Panc1 (cell line): ENCODE results near the gene LRRC8B. TPM values are rescaled to one million over a fixed set of nuclear protein-coding genes. Genes with fewer than 3 reads are reported as not detected.
"Not testable (repeated sequence)": the region's sequence is repeated elsewhere in the genome, so short reads cannot be mapped to it uniquely, and the experiment has no call there.

ENCODE experiments used
- ATAC-seq: fragments of 200-7000 bp; cut with Tn5 transposase; 2 replicates; pipeline ENCODE4 v1.9.1; 2020; ENCODE audit warnings: mild to moderate bottlenecking, moderate library complexity
- BruUV-seq: library from RNA; stranded (reverse); fragments of 400-500 nt; replicated peaks from 2 replicates; lab custom pipeline; 2021; lab: Mats Ljungman, UMichigan
- CTCF ChIA-PET: fragments of 300-600 bp; sonication (Branson Sonifier 250); formaldehyde crosslinking; loops from one replicate; lab custom pipeline; 2022; ENCODE audit warnings: antibody characterized with exemption; lab: Charles Lee
- POLR2A ChIA-PET: fragments of 300-600 bp; sonication (Branson Sonifier 250); formaldehyde crosslinking; loops from one replicate; lab custom pipeline; 2022; ENCODE audit warnings: antibody characterized with exemption; lab: Charles Lee
- DNase-seq: peaks from one replicate; pipeline ENCODE4 v3.0.0-alpha.2; 2010; ENCODE audit warnings: low read depth, low spot score
- H3K27ac ChIP-seq: 2 replicates; pipeline ENCODE4 v1.5.1; 2011; ENCODE audit warnings: mild to moderate bottlenecking, low read length, inconsistent platforms
- H3K27me3 ChIP-seq: fragments of 200-500 bp; sonication (Bioruptor generic); 2 replicates; pipeline ENCODE4 v1.6.0; 2014; ENCODE audit warnings: low read length, inconsistent platforms; ENCODE audit not compliant: control insufficient read depth, insufficient read depth
- H3K36me3 ChIP-seq: fragments of 200-500 bp; sonication (Bioruptor generic); 2 replicates; pipeline ENCODE4 v1.5.1; 2014; ENCODE audit warnings: inconsistent platforms, mild to moderate bottlenecking, low read length, moderate library complexity; ENCODE audit not compliant: control insufficient read depth, insufficient read depth
- H3K4me1 ChIP-seq: 2 replicates; pipeline ENCODE4 v1.5.1; 2011; ENCODE audit warnings: inconsistent platforms, mild to moderate bottlenecking, low read length, moderate library complexity; ENCODE audit not compliant: control insufficient read depth, insufficient read depth
- H3K4me3 ChIP-seq, 2 experiments: 2 replicates each; pipeline ENCODE4 v1.5.1; 2011 to 2012; ENCODE audit warnings: low read depth in 2 of 2, low read length in 2 of 2, mild to moderate bottlenecking in 2 of 2, inconsistent platforms in 1 of 2, moderate library complexity in 1 of 2
- H3K9me3 ChIP-seq: fragments of 200-500 bp; sonication (Bioruptor generic); 2 replicates; pipeline ENCODE4 v1.5.1; 2014; ENCODE audit warnings: low read depth, mild to moderate bottlenecking, inconsistent platforms, low read length, moderate library complexity; ENCODE audit not compliant: control insufficient read depth, insufficient read depth
- POLR2AphosphoS5 ChIP-seq: IDR thresholded peaks from 2 replicates; pipeline ENCODE4 v1.6.1; 2012; ENCODE audit warnings: mild to moderate bottlenecking, low read depth, low read length, moderate library complexity
- SIN3A ChIP-seq: IDR thresholded peaks from 2 replicates; pipeline ENCODE4 v1.6.1; 2012; ENCODE audit warnings: low read depth, mild to moderate bottlenecking, low read length, moderate library complexity, borderline replicate concordance; ENCODE audit not compliant: insufficient read depth
- TCF7L2 ChIP-seq: IDR thresholded peaks from 2 replicates; pipeline ENCODE4 v1.6.1; 2011; ENCODE audit warnings: mild to moderate bottlenecking, low read depth, low read length, inconsistent platforms
- in situ Hi-C: cut with HindIII; loops from 2 replicates; pipeline ENCODE4 v1.10.0; 2016; ENCODE audit warnings: low sequenced_read_pairs, low pct_unique_long_range_greater_than_20kb
- intact Hi-C: fragments of 100-400 bp; cut with micrococcal nuclease; formaldehyde crosslinking; loops from one replicate; pipeline ENCODE4 v1.10.0; 2022; ENCODE audit not compliant: unreplicated experiment
- total RNA-seq: library from RNA; stranded (reverse); gene quantifications from one replicate; pipeline ENCODE4 v1.2.1, GENCODE V29; 2021; ENCODE audit not compliant: unreplicated experiment
- TF ChIP-seq, protein P1 (sequence below): fragments of 450-650 bp; IDR thresholded peaks from 2 replicates; pipeline ENCODE4 v1.5.1; 2017; ENCODE audit warnings: mild to moderate bottlenecking
- TF ChIP-seq, protein P2 (sequence below), 2 experiments: IDR thresholded peaks; 2 replicates each; pipeline ENCODE4 v1.6.1; 2011 to 2012; ENCODE audit warnings: low read depth in 2 of 2, control low read depth in 1 of 2, low read length in 1 of 2, mild to moderate bottlenecking in 1 of 2, moderate library complexity in 1 of 2; ENCODE audit not compliant: insufficient read depth in 1 of 2

Gene LRRC8B
- total RNA-seq, 1 experiment from 2014 or later = 27.3 TPM

DNA sequence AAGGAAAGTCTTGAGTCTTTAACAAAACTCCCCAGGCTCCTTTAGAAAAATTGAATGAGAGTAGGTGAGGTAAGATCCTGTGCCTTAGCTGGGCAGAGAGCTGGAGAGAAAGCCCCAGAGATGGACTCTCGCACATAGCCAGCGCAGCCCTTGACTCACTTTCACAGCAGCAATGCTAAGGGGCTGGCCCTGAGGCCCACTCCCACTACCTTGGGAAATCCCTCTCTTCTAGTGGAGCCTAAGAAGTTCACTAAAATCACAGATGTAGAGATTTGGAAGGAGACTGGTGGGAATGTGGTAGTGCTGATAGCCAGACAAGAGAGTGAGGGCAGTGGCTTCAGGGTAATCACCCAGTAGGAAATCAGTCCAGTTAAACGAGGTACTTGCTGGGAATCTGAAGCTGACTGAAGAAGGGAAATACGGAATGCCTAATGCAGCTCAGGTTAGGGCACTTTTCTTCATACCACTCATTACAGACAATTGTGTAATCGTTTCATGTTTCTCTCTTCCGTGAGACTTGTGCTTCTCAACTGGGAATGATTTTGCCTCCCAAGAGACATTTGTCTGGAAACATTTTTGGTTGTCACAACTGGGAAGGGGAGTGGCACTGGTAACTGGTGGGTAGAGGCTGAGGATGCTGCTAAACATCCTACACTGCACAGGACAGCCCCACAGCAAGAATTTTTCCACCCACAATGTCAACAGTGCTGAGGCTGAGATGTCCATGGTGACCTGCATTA lies 65.9 kb downstream of the LRRC8B start:
- ChIA-PET CTCF (interaction anchor here (0.6 kb wide), 1 partner anchor 526 kb away, joined by 8 read pairs; no protein-coding TSS in a partner anchor), POLR2A (no interaction called here)
- in situ Hi-C loops (no loop called here), intact Hi-C loops (no loop called here)
- Histone ChIP-seq H3K27ac (no peak overlapping the region), H3K27me3 (no peaks in the 10 kb centered on the region), H3K4me3 (no peak overlapping the region), H3K36me3 (no peaks in the 10 kb centered on the region), H3K4me1 (peaks cover 3% of the 10 kb centered on the region; the same call in 1 of the 2 replicates), H3K9me3 (no peaks in the 10 kb centered on the region)
- ATAC-seq = no peak; the same call in 1 of the 2 replicates
- no TSS peak for BruUV-seq
- TF ChIP-seq, protein P1, sequence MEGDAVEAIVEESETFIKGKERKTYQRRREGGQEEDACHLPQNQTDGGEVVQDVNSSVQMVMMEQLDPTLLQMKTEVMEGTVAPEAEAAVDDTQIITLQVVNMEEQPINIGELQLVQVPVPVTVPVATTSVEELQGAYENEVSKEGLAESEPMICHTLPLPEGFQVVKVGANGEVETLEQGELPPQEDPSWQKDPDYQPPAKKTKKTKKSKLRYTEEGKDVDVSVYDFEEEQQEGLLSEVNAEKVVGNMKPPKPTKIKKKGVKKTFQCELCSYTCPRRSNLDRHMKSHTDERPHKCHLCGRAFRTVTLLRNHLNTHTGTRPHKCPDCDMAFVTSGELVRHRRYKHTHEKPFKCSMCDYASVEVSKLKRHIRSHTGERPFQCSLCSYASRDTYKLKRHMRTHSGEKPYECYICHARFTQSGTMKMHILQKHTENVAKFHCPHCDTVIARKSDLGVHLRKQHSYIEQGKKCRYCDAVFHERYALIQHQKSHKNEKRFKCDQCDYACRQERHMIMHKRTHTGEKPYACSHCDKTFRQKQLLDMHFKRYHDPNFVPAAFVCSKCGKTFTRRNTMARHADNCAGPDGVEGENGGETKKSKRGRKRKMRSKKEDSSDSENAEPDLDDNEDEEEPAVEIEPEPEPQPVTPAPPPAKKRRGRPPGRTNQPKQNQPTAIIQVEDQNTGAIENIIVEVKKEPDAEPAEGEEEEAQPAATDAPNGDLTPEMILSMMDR = no peak
- TF ChIP-seq, protein P2, sequence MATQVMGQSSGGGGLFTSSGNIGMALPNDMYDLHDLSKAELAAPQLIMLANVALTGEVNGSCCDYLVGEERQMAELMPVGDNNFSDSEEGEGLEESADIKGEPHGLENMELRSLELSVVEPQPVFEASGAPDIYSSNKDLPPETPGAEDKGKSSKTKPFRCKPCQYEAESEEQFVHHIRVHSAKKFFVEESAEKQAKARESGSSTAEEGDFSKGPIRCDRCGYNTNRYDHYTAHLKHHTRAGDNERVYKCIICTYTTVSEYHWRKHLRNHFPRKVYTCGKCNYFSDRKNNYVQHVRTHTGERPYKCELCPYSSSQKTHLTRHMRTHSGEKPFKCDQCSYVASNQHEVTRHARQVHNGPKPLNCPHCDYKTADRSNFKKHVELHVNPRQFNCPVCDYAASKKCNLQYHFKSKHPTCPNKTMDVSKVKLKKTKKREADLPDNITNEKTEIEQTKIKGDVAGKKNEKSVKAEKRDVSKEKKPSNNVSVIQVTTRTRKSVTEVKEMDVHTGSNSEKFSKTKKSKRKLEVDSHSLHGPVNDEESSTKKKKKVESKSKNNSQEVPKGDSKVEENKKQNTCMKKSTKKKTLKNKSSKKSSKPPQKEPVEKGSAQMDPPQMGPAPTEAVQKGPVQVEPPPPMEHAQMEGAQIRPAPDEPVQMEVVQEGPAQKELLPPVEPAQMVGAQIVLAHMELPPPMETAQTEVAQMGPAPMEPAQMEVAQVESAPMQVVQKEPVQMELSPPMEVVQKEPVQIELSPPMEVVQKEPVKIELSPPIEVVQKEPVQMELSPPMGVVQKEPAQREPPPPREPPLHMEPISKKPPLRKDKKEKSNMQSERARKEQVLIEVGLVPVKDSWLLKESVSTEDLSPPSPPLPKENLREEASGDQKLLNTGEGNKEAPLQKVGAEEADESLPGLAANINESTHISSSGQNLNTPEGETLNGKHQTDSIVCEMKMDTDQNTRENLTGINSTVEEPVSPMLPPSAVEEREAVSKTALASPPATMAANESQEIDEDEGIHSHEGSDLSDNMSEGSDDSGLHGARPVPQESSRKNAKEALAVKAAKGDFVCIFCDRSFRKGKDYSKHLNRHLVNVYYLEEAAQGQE (IDR thresholded peaks at IDR 0.05; ENCODE audit: insufficient read depth in 1 of 2, low read depth in 2 of 2, low read length in 1 of 2) = no peak
- TF ChIP-seq POLR2AphosphoS5 (no peak), TCF7L2 (no peak), SIN3A (no peak)
- no peak for DNase-seq

DNA sequence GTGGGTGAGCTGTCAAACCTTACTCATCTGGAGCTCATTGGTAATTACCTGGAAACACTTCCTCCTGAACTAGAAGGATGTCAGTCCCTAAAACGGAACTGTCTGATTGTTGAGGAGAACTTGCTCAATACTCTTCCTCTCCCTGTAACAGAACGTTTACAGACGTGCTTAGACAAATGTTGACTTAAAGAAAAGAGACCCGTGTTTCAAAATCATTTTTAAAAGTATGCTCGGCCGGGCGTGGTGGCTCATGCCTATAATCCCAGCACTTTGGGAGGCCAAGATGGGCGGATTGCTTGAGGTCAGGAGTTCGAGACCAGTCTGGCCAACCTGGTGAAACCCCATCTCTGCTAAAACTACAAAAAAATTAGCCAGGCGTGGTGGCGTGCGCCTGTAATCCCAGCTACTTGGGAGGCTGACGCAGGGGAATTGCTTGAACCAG lies 68.3 kb downstream of the LRRC8B start:
- H3K9me3 ChIP-seq, H3K27ac ChIP-seq, BruUV-seq, intact Hi-C loops, POLR2A ChIA-PET, H3K4me1 ChIP-seq, H3K4me3 ChIP-seq, H3K27me3 ChIP-seq, in situ Hi-C loops, ATAC-seq, DNase-seq, H3K36me3 ChIP-seq, CTCF ChIA-PET: not testable (repeated sequence)
